Suprapubic skin (tissue), 3 donors: ENCODE measurements around the gene SETBP1.

Experiments used
- CTCF ChIP-seq, 2 donors: fragments of 200-600 bp in 1 of 2; fragments of 450-650 bp in 1 of 2; sonication (generic) in 1 of 2; IDR thresholded peaks; one replicate each; pipeline ENCODE4 v1.5.1; 2016 to 2019; ENCODE audit warnings: antibody characterized with exemption in 2 of 2, mild to moderate bottlenecking in 1 of 2, moderate library complexity in 1 of 2
- EP300 ChIP-seq: sonication (generic); formaldehyde crosslinking; IDR thresholded peaks from one replicate; pipeline ENCODE4 v1.6.1; 2017; ENCODE audit warnings: antibody characterized with exemption

GRCh38 chr18:45012286-45012685 lies 331.6 kb downstream of the SETBP1 start:
- no peak for TF ChIP-seq CTCF (IDR thresholded peaks at IDR 0.05)
- no peak for TF ChIP-seq EP300
